Left renal cortex interstitium (tissue), 4 donors: Measurements from ENCODE around the gene TPRG1. TPM values are rescaled to one million over a fixed set of nuclear protein-coding genes. Genes with fewer than 3 reads are reported as not detected.

Source experiments
- DNase-seq, 4 donors: peaks; one replicate each; pipeline ENCODE4 v3.0.0-alpha.2; 2013; ENCODE audit warnings: low read depth in 4 of 4, low spot score in 2 of 4, missing footprints in 1 of 4
- polyA plus RNA-seq, 4 donors: library from polyadenylated mRNA; unstranded; fragments of 120-200 nt; gene quantifications; one replicate each; pipeline ENCODE4 v1.2.1, GENCODE V29; 2013; ENCODE audit not compliant: insufficient read length in 4 of 4

The TPRG1 gene
- polyA plus RNA-seq, 4 donors, result 0.45 to 1.5 (median 0.80) TPM

DNA sequence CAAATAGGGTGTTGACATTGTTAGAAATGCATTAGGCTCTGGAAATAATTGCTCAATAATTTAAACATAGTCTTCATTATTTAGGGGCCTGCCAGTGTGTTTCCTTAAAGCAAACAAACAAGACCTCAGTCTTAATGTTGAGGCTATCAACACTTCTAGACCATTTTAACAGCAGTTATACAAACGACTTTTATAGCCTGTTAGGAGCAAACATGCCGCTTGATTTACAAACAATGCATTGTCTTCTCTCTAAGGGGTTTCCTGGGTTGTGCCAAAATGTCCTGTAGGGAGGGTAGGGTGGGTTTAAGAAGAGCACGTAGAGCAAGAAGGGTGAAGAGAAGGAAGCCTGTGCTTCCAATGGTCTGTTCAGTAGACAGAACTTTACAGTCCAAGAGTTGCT, 53.7 kb downstream of the TPRG1 start:
- no peak for DNase-seq

DNA sequence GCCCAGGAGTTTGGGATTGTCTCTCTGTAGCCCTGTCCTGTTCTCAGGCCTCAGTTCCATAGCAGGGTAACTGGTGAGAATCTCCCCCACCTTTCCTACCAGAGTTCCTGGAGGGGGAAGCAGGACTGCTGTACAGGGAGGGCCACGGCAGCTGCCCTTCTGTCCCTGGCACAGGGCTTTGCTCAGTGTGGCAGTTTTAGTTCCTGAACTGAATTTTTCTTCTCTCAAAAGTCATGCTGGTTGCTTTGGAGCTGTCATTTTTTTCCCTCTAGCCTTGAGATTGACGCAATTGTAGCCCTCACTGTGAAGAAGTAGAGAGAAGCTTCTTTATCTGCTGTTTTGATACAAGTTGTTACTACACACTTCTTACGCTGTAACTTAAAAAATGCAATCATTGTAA, 55.5 kb downstream of the TPRG1 start:
- DNase-seq, result no peak

DNA sequence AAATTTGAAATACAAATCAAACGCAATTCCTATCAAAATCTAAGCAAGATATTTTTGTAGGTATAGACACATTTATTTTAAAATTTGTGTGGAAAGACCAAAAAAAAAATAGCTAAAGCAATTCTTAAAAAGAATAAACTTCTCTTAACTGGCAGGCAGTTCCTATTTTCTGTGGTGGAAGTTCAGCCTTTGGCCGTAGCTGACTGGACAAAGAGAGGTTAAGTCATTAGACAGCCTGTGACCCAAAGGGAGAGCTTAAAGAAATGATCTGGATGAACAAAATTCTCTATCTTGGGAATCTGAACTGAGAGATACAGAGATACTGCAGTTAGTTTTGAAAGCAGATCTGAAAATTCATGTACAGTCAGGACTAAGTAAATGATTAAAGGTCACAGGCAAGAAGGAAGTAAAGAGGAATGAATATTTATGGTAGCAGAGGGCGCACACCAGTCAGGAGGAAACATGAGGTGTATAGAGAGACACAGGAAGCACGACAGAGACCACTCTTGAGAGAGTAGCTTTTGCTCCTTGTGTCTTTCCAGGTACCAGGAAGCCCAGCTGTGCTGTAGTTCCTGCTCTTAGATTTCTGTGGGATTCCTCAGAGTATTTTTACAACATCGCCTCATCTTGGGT, 57.5 kb downstream of the TPRG1 start:
- no peak for DNase-seq

DNA sequence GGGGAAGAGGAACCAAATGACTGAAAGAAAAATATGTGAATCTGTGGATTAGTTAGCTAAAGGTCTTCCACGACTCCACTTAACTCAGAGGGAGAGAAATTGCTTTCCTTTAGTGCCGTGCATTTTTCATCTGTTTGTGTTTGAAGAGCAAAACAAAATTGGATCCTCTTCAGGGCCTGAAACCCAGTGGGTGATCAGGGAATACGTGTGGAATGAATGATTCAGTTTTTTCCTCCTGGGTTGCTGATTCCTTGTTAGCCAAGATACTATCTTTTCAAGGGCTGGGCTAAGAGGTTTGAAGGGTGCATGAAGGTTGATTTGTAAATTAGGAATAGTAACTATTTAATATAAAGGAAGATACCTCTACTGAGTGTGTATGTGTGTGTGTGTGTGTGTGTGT, 61.0 kb downstream of the TPRG1 start:
- no peak for DNase-seq

DNA sequence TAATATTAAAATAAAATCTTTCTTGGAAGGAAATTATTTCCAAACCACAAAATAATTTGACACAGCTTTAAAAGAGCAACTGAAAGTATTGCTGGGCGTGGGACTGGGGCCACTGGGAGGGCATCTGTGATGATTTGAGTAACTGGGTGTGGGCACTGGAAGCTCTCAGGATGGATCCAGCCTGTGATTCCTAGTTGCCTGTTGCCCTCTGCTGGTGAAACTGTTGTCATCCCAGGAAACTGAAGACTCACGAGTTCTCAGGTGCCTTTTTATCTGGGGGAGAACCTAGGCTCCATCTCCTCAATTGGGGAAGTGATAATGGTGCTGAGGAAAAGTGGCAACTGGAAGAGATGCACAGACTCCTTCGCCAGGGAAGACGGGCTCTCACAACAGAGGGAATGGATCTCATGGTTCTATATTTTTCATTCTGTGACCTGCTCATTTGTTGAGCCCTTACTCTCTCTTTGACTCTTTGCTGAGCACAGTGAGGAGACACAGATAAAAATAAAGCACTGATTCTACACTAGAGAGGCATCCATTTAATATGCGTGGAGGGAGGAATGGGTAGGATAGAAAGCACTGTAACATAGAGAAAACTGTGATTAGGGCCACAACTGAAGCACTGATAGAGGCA, 61.6 kb downstream of the TPRG1 start:
- DNase-seq, result peak in 1 of 4 donors; percentile 55

DNA sequence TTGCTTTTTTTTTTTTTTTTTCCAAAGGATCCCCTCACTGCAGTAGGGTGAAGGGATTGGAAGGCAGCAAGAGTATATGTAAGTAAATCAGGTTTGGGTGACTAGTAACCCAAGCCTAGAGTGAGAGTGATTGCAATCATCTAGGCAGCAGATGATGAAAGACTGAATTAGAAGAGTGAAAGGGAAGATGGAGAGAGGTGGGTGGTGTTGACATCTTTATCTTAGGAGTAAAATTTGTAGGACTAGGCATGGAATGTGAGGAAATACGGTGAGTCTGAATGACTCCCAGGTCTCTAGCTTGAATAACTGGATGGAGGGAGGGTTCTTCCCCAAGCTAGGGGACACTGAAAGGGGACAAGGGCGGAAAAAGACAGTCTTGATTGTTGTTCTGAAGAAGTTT, 63.4 kb downstream of the TPRG1 start:
- no peak for DNase-seq

DNA sequence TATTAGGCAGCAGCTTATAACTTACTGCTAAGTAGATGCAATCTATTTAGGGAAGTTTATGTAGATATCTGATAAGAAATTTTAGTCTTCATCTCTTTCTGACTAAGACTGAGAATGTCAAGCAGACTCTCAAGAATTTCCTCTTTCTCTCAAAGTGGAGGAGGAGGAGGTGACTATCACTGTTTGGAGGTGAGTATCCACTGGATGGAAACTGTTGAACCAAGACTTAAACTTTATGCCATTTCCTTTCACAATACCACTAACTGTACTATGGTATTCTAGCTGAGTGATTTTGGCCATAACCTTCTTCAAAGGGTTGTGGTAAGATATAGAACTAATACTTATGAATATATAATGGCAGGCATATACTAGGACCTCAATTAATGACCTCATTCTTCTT, 64.6 kb downstream of the TPRG1 start:
- DNase-seq, result no peak

DNA sequence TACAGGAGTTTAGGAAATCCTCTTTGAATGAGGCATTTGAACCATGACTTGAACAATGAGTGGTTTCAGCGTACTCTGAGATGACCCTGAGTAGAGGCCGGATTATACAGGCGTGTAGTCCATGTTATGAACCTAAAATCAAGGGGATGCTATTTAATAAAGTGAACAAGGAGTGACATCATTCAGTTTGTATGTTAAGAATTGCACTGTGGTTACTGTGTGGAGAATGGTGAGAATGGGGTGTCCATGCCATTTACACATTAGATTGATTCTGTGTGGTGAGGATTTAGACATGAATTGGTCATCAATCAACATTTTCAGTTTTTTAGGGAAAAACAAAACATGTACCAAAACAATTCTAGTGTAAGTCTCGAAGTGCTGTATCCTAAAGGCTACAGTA, 65.8 kb downstream of the TPRG1 start:
- no peak for DNase-seq

DNA sequence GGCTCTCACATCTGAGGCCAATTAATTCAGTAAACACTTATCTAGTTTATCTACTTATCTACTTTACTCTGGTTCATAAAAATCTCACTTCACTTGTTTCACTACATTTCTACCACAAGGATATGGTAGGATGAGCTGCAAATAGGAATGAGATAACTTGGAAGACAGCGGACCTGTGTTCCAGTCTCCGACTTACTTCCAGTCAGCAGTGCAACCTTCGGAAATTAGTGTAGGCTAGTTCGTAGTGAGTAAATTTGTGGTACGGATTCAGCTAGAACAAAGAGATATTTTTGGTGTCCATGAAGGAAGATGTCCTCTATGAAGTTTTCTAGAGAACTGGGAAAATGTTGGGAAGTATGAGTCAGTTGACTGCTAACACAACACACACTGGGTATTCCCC, 66.3 kb downstream of the TPRG1 start:
- no peak for DNase-seq

DNA sequence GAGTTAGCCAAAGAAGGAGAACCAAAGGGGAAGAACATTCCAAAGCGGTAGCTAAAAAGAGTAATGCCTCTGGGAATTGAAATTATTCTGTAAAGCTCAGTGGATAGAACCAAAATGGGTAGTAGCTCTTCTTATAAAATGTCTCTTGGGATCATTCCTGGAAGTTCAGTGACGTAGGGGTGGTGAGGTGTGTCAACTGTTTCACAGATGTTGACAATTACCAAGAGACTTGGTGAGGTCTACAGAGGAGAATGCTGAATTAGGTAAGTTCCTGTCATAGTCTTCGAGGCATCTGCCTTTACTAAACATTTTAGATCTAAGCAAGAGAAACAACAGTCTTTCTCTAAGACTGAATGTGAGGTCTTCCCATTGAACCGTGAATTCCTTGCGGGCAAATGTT, 67.8 kb downstream of the TPRG1 start:
- no peak for DNase-seq

DNA sequence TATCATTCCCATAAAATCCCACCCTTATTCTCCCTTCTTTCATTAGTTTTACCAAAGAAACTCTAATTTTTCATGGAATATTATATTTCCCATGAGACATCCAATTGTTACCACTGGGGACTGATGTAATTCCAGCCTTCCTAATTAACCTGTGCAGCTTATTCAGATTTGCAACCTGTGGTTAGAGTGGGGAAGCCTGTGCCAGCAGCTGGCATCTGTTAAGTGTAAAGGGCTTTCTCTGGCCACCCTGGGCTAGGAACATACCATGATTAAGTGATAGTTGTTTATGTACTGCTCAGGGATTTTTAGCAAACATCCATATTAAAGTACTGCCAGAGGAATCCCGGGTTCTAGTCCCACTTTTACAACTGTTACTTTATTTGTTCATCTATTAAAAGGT, 78.2 kb downstream of the TPRG1 start:
- DNase-seq, result no peak

DNA sequence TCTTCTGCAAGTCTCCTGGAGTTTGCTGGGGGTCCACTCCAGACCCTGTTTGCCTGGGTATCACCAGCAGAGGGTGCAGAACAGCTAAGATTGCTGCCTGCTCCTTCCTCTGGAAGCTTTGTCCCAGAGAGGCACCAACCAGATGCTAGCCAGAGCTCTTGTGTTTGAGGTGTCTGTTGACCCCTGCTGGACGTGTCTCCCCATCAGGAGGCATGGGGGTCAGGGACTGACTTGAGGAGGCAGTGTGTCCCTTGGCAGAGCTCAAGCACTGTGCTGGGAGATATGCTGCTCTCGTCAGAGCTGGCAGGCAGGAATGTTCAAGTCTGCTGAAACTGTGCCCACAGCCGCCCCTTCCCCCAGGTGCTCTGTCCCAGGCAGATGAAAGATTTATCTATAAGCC, 86.5 kb downstream of the TPRG1 start:
- no peak for DNase-seq

DNA sequence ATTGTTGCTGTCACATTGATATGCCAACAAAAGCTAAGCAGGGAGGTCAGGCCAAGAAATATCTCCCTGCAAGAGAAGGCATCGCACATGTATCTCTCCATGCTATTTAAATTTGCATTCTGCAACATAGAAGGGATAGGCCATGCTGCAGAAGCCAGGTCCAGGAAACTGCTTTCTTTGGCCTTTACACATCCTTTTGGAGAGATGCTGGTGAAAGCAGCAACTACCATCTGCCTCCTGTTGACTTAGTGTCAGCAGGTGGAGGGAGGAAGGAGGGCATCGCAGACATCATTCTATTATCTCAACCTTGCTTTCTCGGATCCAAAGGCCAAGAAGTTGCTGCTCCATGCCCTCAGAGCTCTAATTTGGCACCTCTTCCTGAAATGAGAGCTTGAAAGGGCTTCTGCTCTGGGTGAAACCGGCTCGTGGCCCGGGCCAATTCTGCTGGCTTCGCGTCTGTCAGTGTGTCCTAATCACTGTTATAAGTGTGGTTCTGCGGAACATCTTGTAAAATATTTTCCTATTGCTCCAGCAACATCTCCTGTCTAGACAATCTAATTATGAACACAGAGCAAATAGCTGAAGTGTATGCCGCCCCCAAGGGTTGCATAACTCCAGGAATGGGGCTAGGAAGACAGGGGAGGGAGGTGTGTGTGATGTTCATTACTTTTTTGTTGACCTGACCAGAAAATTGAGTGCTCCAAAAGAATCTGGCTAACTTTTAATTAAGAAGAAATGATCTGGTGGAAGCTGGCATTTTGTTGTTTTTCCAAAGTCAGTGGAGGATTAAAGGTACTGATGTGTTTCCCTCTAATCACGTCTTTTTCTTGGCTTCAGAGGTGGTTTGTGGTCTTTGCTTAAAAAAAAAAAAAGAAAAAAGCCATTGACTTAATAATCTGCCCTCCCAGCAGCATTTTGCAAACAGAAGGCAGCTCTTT, 89.1 kb downstream of the TPRG1 start:
- DNase-seq, result no peak

DNA sequence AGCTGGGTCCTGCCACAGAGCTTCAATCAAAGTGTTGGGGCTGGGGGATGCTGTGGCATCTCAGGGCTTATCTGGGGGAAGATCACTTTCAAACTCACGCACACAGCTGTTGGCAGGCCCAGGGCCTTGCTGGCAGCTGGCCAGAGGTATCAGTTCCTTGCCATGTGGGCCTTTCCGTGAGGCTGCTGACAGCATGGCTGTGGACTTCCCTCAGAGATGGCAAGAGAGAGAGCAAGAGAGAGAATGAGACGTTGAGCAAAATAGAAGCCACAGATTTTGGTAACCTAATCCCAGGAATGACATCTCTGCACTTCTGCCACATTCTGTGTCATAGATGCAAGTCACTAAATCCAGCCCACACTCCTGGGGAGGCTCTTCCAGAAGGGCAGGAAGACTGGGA, 91.0 kb downstream of the TPRG1 start:
- no peak for DNase-seq

DNA sequence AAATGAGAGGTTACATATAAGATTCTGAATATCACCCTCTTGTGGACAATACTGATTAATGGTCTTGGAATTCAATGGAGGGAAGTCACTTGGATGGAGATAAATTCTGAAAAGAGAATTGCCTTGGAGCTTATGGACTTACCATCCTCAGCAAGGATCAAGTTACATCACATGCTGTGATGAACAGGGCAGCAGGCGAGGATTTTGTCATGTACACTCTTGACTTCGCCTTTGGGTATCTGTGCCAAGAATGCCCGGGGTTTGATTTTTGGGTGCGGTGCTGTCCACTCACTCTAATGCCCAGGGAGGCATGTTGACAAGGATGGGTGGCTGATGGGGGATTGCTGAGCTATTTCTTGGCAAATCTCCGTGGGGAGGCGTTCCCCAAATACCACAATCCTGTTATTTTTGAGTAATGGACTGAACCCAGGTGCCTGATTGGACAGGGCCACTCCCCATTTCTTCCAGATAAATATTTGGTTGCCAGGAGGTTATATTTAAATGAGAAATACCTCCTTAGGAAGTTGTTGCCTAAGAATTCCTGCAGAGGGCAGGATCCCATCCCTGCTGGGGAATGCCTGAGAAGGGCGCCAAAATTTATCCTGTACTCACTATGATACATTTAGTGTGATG, 96.3 kb downstream of the TPRG1 start:
- DNase-seq, result no peak

DNA sequence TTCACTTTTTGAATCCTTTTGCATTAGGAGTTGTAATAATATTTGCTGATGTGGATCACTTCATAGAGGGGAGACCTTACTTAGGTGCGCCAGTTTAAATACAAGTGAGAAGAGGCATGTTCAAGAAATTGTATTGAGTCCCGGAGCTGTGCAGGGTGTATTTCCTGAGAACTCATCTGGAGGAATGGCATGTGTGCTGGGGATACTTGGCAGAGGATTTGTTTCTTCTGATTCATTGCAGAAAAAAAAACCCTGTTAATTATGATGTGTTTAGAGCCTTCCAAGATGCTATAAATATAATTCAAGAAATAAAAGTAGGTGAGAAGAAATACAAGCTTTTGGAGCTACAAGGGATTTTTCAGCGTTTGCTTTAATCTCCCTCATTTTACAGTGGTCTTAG, 97.6 kb downstream of the TPRG1 start:
- no peak for DNase-seq

DNA sequence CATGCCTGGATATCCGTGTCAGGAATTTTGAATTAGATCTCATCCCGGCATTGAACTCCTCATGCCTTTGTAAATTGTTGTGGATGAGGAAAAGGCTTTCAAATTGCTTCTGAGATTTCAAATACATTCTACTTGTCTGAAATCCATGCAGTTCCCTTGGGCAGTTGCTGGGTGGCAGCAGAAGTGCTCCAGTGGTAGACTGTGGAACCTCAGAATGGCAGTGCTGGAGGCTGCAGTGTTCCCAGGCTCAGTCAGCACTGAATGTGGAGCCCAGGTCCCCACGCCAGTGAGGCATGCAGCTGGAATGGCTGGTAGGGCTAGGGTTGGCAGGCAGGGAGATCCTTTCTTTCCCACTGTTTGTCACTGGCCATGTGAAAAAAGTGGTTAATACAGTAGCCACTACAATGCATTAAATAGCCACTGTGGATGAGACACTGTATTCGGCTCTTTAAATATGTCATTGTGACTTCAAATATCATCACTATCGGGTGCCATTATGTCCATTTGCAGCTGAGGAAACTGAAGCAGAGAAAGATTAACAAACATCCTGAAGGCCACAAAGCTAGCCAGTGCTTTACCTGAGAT, 98.6 kb downstream of the TPRG1 start:
- no peak for DNase-seq

DNA sequence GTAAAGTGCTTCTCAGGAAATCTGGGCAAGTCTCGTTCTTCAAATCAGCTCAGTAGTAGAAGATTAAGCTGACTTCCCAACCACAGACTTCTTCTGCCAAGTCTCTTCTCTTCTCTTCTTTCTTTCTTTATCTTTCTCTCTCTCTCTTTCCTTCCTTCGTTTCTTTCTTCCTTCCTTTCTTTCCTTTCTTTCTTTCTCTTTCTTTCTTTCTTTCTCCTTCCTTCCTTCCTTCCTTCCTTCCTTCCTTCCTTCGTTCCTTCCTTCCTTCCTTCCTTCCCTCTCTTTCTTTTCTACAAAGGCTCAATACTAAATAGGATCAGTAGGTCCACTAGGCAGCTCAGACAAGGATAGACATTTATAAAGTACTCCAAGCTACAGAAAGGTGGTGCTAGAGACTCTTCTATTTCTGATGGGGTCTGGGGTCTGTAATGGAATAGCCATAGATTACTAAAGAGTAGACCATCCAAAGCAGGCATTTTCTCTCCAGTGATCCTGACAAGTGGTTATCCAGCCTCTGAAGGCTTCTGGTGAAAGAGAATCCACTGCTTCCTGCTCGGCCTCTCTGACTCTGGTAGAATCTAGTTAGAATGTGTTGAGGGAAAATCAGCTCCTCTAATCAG, 100.8 kb downstream of the TPRG1 start:
- DNase-seq, result no peak

DNA sequence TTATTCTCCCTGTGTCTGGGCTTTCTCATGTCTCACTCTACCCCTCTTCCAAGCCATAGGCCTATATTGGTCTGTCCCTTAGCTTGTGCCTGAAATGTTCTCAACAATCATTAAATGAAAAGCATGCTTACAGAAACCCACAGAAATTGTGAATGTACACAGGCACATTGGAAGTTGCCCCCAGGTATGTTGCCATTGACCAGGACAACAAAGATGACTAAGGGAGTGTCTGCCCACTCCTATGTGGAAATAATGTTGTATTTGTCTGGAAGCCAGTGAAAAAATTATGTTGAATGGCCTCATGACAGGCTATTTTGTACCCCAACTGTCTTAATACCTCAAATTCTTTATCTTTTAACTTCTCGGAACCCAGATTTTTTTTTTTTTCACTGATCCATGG, 102.0 kb downstream of the TPRG1 start:
- no peak for DNase-seq

DNA sequence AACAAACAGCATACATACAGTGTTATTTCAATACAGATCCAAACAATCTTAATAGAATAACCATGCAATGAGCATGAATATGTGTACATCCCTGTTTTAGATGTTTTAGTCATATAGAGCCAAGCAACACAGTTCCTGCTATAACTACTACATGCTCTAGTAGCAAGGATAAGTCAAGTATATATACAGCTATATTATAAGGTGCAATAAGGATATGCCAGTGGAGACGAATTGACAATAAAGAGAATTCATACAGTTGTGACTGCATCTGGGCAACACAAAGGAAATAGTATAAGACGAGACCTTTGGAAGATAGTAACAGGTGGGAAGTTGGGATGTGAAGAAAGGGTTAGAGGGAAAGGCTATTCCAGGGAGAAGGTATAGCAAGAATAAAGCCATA, 103.4 kb downstream of the TPRG1 start:
- no peak for DNase-seq
